Skeletal muscle cell (primary cell): Measurements from ENCODE around the gene CFAP58.

Experiments
- DNase-seq: peaks from one replicate; pipeline ENCODE4 v3.0.0-alpha.2; 2010; ENCODE audit warnings: low read depth
- H3K4me3 ChIP-seq: 2 replicates; pipeline ENCODE4 v1.5.1; 2011; ENCODE audit warnings: low read depth, mild to moderate bottlenecking, control low read depth, low read length, moderate library complexity

The CFAP58 gene

DNA sequence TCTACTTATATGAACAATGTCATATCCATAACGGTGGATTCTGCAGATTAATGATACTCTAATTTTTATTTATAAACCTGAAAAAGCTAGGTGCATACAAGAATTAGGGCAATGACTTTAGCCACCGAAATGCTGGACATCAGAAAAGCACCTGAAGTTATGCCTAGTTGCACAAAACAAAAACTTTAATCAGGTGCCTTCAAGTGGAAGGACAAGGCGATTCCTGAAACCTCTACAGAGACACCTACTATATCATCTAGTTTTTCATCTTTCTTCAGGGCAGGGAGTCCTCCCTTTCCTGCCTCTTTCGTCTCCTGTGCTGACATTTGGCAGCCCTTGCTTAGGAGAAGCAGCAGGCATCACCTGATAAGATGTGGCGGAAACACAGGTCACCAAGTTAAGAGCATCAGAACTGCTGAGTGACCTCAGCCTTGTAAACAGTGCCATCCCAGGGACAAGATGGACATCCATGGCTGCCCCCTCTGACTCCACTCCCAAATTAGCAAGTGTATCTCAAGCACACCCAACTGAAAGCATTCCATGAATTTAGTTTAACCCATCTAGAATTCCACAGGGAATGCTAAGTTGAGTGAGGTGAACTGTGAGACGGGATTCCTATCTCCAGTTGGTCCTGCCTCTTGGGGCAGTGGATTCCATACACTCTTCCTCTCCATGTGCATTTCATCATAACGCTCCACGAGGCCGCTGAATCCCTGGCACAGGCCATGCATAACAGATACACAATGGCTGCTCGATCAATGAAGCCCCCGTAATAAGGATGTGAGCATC, 21.2 kb upstream of the CFAP58 start:
- H3K4me3 ChIP-seq: no peak overlapping the region
- DNase-seq: no peak

DNA sequence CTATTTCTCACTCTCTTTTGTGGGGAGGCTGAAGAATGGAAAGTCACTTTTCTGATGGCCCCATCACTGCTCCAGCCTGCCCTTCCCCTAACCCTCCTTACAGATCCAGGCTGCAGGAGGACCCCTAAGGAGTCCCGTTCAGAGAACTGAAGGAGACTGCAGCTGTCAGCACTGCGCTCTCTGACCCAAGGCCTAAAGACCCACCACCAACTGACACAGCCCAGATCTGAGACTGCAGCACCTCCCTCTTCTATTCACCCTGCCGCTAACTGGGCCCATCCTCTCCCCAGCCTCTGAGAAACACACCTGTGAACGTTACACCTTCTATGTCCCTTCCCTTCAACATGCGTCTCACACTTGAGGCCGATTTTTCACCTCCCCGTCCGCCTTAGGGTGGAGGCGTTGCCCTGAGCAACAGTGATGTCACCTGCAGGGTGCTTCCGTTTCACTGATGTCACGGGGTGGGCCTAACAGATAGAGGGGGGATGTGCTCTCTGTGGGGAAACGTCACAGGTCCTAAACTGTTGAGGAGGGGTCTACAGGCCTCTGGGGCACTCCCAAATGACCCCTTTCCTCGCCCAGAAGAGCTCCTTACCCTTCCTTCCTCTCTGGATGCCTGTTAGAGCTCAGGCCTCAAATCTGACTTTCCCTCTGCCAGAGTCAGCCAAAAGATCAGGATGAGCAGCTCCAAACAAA, 20.5 kb upstream of the CFAP58 start:
- no peak overlapping the region for H3K4me3 ChIP-seq
- no peak for DNase-seq

DNA sequence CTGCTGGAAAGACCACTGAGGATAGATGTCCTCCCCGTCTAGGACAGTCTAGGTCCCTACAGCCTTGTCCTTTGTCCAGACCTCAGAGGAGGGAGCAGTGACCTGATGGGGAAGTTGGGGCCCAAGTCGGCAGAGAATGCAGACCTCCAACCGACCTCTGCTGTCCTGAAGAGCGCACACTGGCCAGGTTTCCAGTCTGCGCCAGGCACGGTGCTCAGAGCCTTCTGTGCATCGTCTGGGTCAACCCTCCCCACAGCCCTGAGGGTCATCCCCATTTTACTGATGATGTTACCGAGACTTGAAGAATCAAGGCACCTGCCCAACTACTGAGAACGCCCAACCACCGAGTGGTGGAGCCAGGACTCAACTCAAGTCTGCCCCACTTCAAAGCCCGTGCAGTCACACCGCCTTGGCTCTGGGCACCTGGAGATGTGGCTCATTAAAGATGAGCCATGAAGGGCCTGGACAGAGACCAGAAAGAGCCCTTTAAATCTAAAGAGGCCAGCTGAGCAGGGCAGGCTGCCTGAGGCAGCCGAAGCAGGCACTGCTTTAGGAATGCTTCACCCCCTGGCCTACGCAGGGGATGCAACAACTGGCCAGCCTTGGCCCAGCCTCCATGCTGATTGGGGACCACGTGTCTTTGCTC, 19.8 kb upstream of the CFAP58 start:
- no peak overlapping the region for H3K4me3 ChIP-seq
- DNase-seq: no peak

DNA sequence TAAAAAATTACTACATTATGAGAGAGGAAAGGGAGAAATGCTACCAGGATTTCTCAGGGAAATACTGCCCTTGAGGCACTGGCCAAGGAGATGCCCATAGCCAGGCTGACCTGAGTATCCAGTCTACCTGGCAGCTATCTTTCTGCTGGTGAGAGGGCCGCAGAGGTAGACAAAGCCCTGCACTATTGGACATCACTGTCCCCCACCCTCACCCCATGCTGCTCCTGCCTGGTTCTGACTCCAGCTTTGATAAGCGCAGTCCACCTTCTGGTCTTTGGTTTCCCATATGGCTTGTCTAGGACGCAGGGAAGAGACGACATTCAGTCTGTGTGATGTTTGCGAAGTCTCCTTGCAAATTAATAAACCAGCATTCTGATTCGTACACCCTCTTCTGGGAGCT, 19.1 kb upstream of the CFAP58 start:
- no peak overlapping the region for H3K4me3 ChIP-seq

DNA sequence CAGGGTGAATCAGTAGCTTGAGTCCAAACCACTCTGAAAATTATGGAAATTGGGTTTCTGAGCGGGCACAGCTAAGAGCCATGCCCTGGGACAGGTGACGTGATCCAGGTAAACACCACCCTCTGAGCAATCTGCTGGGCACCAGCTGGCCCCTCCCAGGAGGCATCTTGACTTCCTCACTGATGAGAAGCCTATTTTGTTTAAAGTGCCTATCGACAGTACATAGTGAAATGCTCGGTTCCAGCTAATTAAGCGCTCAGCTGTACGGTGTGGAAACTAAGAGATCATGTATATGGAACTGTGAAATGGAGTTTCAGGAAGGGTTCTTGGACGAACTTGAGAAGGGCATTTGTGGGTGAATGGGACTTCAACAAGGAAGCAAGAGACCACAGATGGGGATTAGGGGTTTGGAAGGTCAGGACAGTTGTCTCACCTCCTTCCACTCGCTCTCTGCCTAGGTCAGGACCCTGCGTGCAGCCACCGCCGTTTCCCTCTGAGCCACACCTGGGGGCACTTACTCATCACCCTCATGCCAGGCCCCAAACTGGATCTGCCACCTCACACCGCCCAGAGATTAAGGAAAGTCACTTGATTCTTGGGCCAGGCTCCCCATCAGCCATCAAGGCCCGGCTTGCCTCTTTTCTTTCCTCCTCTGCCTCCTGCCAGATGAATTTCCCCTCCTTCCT, 18.5 kb upstream of the CFAP58 start:
- peak overlapping the region; percentile 91 for H3K4me3 ChIP-seq

More for the DNA sequence above, 19.1 kb upstream of the CFAP58 start:
- DNase-seq: no peak

DNA sequence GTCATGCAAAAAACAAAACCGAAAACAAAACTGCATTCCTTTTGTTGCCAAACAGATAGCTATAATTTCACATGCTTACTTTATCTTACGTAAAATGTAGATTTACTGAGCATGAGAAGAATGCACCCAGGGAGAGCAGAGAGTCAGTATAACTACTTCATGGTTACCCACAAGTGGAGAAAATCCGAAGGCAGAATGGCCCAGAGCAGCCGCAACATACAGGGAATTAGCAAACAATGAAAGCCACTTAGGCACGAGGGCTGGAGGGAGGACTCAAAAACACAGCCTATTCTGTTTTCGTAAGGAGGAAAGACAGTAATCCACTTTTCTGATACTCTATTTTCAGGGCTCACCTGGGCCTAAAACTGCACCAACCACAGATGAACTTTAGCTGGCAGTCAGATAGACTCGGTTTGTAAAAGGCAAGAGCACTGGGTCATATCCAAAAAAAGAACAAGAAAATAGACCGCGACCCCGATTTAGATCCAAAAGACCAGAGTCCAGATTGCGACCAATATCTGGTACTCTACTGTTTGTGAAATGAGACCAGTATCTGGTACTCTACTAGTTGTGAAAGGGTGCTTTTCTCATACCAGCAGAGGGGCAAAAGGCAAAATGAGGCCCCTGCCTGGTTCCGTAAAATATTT, 16.7 kb upstream of the CFAP58 start:
- DNase-seq: no peak

More for the DNA sequence above, 18.5 kb upstream of the CFAP58 start:
- DNase-seq: no peak

DNA sequence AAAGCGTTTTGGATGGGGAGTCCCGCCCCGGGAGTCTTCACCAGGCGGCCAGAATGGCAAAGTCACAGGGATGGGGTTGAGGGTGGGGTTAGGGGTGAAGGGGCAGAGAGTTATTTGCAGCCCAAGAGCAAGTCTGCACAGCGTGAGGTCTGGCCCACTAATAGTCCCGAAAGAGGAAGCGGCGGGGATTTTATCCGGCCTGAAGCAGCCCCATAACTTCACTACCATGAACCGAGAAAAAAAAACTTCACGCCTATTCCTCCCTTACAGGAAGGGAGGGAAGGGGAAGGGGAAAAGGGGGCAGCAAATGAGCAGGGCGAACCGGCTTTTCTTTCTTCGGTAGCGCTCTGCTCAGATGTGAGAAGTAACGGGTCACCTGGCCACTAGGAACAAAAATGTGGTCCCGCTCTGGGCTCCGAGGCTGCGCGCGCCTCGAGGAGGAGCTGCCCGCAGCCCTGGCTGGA, 16.1 kb upstream of the CFAP58 start:
- DNase-seq: no peak
- peak overlapping the region; percentile 91 for H3K4me3 ChIP-seq

More for the DNA sequence above, 16.7 kb upstream of the CFAP58 start:
- H3K4me3 ChIP-seq: peak overlapping the region; percentile 91

DNA sequence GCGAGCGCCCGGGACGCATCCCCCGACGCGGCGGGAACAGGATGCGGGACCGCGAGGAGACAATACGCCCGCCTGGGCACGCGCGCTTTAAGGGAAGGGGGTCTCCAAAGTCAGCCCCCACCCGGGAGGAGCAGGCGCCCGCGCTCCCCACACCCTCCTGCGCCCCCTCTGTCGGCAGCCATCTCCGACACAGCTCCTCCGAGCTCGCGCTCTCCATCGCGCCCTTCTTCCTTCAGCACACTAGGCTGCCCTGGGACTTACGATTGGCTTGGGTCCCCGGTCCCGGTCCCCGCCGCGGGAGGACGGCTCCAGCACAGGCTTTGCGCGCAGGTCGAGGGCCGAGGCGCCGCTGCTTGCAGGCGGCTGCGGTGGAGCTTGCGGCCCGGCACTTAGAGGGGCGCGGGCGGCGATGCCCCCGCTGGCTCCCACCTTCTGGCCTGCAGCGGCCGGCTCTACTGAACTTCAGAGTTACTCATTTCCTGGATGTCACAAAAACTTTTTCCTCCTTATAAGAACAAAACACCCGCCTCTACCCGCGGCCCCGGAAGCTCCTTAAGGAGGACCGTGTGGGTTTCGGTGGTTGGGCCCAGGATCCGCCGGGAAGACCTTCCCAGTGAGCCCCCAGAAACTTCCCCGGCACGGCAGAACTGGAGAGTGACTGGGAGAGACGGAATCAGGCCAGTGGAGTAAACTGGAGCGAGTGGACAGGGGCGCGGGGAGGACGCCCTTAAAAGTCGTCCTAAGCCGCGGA, 15.5 kb upstream of the CFAP58 start, which contains the start of gene ITPRIP:
TSS of gene ITPRIP (minus strand) at position 481 of the 751 bp plus-strand sequence. CDS start 22,414 bp downstream, outside the sequence.
- H3K4me3 ChIP-seq: peak within 1 kb of the TSS; percentile 91
- DNase-seq: peak; percentile 57

DNA sequence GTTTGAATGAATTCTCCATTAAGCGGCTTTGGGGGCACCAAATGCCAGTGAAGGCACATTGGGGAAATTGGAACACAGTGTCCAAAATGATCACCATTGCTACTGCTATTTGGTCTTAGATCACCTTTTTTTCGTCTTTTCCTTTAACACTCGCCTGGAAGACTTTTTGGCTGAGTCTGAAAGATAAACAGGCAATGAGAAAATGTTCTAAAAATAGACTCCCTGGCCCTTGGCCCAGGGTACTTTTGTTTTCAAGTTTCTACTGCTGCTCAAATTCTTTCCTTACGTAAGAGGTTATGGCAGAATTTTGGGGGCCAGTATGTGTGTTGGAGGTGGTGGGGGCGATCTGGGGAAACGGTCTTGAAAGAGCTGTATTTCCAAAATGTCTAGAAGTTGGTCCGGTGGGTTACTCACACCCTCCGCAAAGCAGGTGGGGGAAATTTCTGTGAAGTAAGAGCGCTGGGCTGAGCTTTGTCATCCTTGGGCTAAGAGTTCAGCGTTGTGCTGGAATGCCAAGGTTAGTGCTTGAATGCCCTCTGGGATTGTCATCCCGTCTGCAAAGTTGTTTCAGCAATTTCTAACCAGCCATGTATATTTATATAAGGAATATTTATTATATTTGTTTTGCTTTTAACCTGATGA, 14.0 kb upstream of the CFAP58 start:
- DNase-seq: no peak

DNA sequence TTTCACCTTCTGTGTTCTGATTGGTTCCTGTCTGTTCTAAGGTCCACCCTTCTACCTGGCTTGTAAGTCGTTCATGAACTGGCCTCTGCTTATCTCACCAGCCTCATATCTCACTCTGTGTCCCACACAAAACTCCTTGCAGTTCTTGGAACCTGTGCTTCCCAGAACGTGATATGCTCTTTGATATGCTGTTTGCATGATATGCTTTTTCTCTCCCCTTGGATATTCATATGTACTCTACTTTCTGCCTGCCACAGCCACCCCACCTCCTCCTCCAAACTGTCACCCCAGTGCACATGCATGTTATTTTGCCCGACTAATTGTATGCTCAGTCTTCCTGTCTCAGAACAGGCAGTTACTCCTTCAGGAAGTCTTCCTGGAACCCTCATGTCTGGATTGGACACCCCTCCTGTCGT, 13.5 kb upstream of the CFAP58 start:
- H3K4me3 ChIP-seq: no peak overlapping the region
- DNase-seq: no peak

More for the DNA sequence above, 14.0 kb upstream of the CFAP58 start:
- peak overlapping the region; percentile 91 for H3K4me3 ChIP-seq

DNA sequence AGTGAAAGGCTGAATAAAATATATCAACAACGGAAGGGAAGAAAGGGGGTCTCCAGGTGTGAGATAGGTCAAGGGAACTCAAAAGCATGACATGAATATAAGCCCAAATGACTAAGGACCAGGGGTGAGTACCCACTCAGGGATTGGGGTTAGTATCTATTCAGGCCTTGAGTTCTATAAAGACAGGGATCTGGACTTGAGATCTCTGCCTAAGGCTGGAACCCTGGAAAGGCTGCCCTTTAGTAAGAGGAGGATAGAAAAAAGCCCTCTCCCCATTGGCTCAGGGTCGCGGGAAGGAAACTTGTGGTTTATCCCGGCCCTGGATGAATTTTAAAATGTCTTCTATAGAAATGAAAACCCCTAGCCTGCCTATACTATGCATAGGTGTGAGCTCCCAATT, 13.0 kb upstream of the CFAP58 start:
- H3K4me3 ChIP-seq: no peak overlapping the region
- DNase-seq: no peak

DNA sequence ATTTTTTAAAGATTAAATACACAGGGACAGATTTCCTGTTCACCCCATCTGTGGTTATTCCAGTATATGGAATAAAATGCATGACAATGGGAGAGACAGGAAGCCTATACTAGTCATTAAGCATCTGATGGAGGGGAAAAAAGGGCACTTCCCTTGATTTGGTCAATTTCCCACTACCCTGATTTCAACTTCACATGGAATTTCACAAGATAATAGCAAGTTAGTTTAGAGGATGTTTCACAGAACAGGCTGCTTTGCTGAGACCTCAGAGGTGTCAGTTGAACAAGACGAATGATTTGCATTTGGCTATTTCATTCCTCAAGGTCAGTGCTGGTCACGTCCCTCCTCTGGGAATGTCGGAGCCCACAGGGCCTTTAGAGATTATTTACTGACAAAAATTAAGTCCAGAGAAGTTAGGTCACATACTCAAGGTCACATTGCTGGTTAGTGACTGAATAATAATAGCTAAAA, 10.7 kb upstream of the CFAP58 start:
- H3K4me3 ChIP-seq: no peak overlapping the region
- DNase-seq: no peak

DNA sequence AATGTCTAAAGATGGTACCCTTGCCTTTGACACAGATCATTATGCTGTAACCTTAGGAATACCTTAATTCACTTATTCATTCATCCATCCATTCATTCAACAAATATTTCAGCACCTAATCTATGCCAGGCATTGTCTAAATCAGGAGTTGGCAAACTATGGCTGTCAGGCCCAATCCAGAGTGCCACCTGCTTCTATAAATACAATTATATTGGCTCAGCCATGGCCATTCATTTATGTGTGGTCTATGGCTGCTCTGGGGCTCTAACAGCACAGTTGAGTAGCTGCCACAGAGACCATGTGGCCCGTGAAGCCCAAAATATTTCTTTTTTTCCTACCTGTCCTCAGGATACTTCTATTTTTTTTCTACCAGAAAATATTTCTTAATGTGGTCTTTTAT, 9.4 kb upstream of the CFAP58 start:
- DNase-seq: no peak
- no peak overlapping the region for H3K4me3 ChIP-seq

DNA sequence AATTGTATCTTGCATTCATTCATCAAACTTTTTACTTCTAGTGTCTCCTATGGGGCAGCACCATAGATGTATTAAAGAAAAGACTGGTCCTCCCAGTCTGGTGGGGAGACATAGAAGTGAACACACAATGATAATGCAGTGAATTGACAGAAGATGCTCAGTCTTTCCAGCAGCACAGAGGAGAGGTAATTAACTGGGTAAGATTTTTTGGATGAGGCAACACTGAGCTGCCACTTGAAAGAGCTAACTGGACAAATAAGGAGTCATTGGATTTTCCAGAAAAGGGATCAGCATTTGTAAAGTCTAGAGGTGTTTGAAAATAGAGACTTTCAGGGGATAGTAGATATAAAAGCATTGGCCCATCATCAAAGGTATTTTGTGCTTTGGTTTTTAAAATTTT, 8.1 kb upstream of the CFAP58 start:
- DNase-seq: no peak
- H3K4me3 ChIP-seq: no peak overlapping the region

DNA sequence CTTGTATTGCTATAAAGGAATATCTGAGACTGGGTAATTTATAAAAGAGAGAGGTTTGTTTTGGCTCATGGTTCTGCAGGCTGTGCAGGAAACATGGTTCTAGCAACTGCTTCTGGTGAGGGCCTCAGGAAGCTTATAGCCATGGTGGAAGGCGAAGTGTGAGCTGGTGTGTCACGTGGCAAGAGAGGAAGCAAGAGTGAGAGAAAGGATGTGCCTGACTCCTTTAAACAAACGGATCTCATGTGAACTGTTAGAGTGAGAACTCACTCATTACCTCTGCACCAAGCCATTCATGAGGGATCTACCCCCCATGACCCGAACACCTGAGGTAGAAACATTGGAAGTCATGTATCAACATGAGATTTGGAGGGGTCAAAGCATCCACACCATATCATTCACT, 7.7 kb upstream of the CFAP58 start:
- DNase-seq: no peak
- no peak overlapping the region for H3K4me3 ChIP-seq

DNA sequence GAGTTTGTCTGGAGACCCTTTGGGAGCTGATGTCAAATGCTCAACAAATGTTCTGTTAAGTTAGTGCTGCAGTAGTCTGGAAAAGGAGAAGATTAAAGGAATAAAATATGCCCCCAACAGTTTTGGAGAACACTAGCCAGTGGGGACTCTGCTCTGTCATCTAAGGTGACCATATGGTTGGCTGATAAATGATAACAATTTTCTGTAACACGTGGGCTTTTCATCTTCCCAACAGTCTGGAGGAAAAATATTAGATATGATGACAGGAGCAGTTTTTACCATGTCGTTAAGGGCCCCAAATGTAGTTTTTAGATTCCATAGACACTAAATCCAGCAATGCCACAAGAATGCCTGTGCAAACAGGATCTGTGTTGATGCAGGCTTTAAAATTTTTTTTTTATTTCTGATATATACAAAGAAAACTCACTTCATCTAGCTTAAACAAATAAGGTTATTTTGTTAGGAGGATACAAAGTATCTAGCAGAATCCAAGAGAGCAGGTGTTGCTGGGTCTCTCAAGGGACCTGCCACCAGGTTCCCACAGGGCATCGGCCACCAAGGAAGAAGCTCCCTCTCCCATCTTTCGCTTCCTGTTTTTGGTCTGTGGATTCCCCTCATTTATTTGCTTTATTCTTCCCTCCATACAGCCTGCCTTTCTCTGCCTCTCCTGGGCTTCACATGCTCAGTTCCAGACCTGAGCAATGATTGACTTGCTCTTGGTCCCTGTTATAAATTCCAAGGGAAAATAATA, 6.2 kb upstream of the CFAP58 start:
- no peak overlapping the region for H3K4me3 ChIP-seq
- no peak for DNase-seq

DNA sequence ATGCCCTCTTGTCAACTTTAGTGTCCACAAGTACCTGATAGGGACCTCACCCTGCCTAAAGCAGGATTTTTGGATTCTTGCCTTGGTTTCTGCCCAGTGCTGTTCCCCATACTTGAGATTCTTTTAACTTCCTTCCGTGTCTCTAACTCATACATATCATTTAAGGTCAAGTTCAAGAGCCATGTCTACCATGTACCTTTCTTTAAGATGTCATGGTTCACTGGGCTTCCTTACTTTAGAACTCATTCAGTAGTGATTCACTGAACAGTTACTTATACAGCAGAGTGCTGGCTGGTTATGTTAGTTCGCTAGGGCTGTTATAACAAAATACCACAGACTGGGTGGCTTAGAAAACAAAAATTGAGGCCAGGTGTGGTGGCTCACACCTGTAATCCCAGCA, 5.0 kb upstream of the CFAP58 start:
- no peak for DNase-seq
- H3K4me3 ChIP-seq: no peak overlapping the region
